Heart right ventricle (tissue), 16 donors: ENCODE results near the gene ASB2. TPM values are rescaled to one million over a fixed set of nuclear protein-coding genes. Genes with fewer than 3 reads are reported as not detected.

Experiments used
- ATAC-seq, 8 donors: fragments of 200-7000 bp; cut with Tn5 transposase; one replicate each; pipeline ENCODE4 v1.9.1; 2020; ENCODE audit warnings: mild to moderate bottlenecking in 8 of 8, moderate library complexity in 8 of 8, moderate number of reproducible peaks in 1 of 8
- DNase-seq, 2 donors: peaks; one replicate each; pipeline ENCODE4 v3.0.0-alpha.2; 2020
- H3K27ac ChIP-seq, 10 donors: fragments of 200-600 bp; sonication (generic) in 2 of 10; one replicate each; pipeline versions ENCODE4 v1.5.0 to v1.8.0; 2020 to 2022; ENCODE audit warnings: mild to moderate bottlenecking in 3 of 10
- H3K27me3 ChIP-seq, 7 donors: fragments of 200-600 bp; one replicate each; pipeline ENCODE4 v1.8.0; 2021 to 2022; ENCODE audit warnings: mild to moderate bottlenecking in 2 of 7
- H3K36me3 ChIP-seq, 9 donors: fragments of 200-600 bp; sonication (generic) in 1 of 9; one replicate each; pipeline versions ENCODE4 v1.5.0 to v1.8.0; 2020 to 2022; ENCODE audit warnings: mild to moderate bottlenecking in 2 of 9
- H3K4me1 ChIP-seq, 9 donors: fragments of 200-600 bp; sonication (generic) in 1 of 9; one replicate each; pipeline versions ENCODE4 v1.5.0 to v1.8.0; 2020 to 2022; ENCODE audit warnings: mild to moderate bottlenecking in 4 of 9
- H3K4me3 ChIP-seq, 10 donors: fragments of 200-600 bp; sonication (generic) in 2 of 10; one replicate each; pipeline versions ENCODE4 v1.5.0 to v1.8.0; 2020 to 2022; ENCODE audit warnings: mild to moderate bottlenecking in 7 of 10, moderate library complexity in 2 of 10
- H3K9me3 ChIP-seq, 11 donors: fragments of 200-600 bp in 10 of 11; sonication (generic) in 2 of 11; one replicate each; pipeline versions ENCODE4 v1.5.0 to v1.8.0; 2013 to 2022; ENCODE audit warnings: mild to moderate bottlenecking in 2 of 11, control low read depth in 1 of 11, moderate library complexity in 1 of 11
- WGBS, 2 donors: extraction: QIAGEN DNeasy Blood & Tissue Kit; methylation state at CpG; one replicate each; pipeline ENCODE4 v1.1.7; 2013; ENCODE audit warnings: inconsistent platforms in 1 of 2; 5-methylcytosine and 5-hydroxymethylcytosine counted together
- intact Hi-C, 10 donors: fragments of 100-400 bp; cut with DNase I; formaldehyde crosslinking; loops; one replicate each; pipeline versions ENCODE4 v1.11.1 to v1.14.2; 2022
- polyA plus RNA-seq, 2 donors: library from polyadenylated mRNA; stranded (reverse); fragments of 200-250 nt; gene quantifications; one replicate each; pipeline ENCODE4 v1.2.3, GENCODE V29; 2013
- total RNA-seq, 10 donors: library from RNA; stranded (reverse); fragmentation: NEBNext Ultra II Directional in 3 of 10; extraction: Animal tissue kit (Norgen Biotek cat#: 25700) in 3 of 10; gene quantifications; one replicate each; pipeline versions ENCODE4 v1.2.1 to v1.2.4, GENCODE V29; 2021 to 2023
- TF ChIP-seq, protein P1 (sequence below), 9 donors: fragments of 200-600 bp; sonication (generic) in 2 of 9; IDR thresholded peaks; one replicate each; pipeline versions ENCODE4 v1.5.0 to v1.8.0; 2021 to 2022; ENCODE audit warnings: antibody characterized with exemption in 9 of 9, mild to moderate bottlenecking in 5 of 9, moderate library complexity in 1 of 9
- donor health status: Arrhythmogenic right ventricular cardiomyopathy.
- donor health status: ischemic (EF 13 %, LVEDD 7.1; RV severe dilation, severe dysfunction).
- donor health status: healthy with polysubstance abuse.
- donor health status: DM: no; HTN: yes; CAD: no.
- donor health status: DM: no; HTN: no; CAD: no.
- donor health status: ischemic (EF 25% LVEDD 6.9; RV normal size, moderate dysfunction).
- donor health status: ischemic (EF 25% LVEDD 5.7; RV mildly dilated, moderate dysfunction).
- donor health status: healthy.
- donor health status: DM: yes; HTN: yes; CAD: no.
- donor health status: Ischemic cardiomyopathy.
- donor health status: ischemic (EF 35%, LVEDD 5.7; RV mildly dilated, moderate dysfunction).
- donor health status: nonischemic (EF 11% LVEDD 7.7; RV severe dilation, severe dysfunction).
- donor health status: DM: yes; HTN: yes; CAD: no.
- donor health status: PGD.
- donor health status: ischemic (EF 29% LVEDD 5.4; RV normal size, mild dysfunction).
- donor health status: nonischemic (EF 23%, LVEDD 6.1; RV moderate dilation, normal function).

ASB2 gene
- total and polyA plus RNA-seq, 12 donors = 19.6 to 374 (median 168) TPM

DNA sequence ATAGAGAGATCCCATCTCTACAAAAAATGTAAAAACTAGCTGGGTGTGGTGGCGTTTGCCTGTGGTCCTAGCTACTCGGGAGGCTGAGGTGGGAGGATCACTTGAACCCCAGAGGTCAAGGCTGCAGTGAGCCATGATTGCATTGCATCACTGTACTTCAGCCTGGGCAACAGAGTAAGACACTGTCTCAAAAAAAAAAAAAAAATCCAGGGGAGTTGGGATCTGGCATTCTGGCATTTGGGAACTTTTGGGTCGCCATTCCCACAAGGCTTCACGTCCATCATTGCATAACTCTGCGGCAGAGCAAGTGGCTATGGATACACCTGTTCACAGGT is 83.9 kb downstream of the ASB2 start:
- TF ChIP-seq, protein P1, sequence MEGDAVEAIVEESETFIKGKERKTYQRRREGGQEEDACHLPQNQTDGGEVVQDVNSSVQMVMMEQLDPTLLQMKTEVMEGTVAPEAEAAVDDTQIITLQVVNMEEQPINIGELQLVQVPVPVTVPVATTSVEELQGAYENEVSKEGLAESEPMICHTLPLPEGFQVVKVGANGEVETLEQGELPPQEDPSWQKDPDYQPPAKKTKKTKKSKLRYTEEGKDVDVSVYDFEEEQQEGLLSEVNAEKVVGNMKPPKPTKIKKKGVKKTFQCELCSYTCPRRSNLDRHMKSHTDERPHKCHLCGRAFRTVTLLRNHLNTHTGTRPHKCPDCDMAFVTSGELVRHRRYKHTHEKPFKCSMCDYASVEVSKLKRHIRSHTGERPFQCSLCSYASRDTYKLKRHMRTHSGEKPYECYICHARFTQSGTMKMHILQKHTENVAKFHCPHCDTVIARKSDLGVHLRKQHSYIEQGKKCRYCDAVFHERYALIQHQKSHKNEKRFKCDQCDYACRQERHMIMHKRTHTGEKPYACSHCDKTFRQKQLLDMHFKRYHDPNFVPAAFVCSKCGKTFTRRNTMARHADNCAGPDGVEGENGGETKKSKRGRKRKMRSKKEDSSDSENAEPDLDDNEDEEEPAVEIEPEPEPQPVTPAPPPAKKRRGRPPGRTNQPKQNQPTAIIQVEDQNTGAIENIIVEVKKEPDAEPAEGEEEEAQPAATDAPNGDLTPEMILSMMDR (IDR thresholded peaks at IDR 0.05) = no peak
- Histone ChIP-seq H3K27ac (no peak overlapping the region), H3K27me3 (peaks cover 0 to 30% (median 14%) of the 10 kb centered on the region in 7 donors), H3K4me1 (peaks cover 0 to 8% (median 0%) of the 10 kb centered on the region in 9 donors), H3K4me3 (no peak overlapping the region), H3K36me3 (no peaks in the 10 kb centered on the region), H3K9me3 (no peaks in the 10 kb centered on the region)
- intact Hi-C loops = loop anchor here in 9 of 10 donors (2.0 to 10.0 kb wide), 6 partner anchors 58 to 238 kb away; partner anchors contain the start of gene PRIMA1 (in 1 of the 9)
- 65% methylated on average over 5 of the region's 5 CpGs for WGBS, 2 donors
- no peak for ATAC-seq
- no peak for DNase-seq

DNA sequence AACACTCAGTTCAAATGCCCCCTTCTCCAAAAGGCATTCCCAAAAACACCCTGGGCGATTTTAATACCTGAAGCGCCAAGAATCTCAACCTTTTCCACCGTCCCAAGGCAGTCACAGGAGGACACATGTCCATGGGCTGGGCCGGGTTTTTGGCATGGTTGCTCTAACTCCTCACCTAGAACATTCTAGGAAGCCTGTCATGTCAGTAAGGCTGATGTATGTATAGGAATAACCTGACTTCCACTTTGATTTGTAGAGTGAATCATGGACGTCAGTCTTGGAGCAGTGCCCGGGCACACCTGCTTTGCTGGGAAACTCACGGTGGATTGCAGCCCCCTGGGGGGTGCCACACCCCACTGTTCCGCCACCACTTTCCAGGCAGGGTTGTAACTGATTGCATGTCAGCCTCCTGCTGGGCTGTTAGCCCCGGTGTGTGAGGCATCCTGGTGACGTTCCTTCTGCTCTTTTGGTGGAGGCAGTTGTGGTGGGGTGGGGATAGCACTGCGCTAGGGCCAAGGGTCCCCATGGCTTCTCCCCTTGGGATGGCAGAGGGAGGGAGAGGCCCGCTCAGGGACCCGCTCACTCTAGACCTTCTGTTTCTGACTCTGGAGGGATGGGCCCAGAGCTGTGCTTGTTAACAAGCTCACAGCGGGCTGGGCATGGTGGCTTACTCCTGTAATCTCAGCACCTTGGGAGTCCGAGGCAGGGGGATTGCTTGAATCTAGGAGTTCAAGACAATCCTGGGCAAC is 84.4 kb downstream of the ASB2 start:
- peaks cover 0 to 8% (median 0%) of the 10 kb centered on the region in 9 donors for H3K4me1 ChIP-seq
- TF ChIP-seq, protein P1 (IDR thresholded peaks at IDR 0.05) = no peak
- intact Hi-C loops = loop anchor here in 9 of 10 donors (2.0 to 10.0 kb wide), 6 partner anchors 57 to 237 kb away; partner anchors contain the start of gene PRIMA1 (in 1 of the 9)
- WGBS, 2 donors = 73 to 79% methylated on average over 15 of the region's 15 CpGs
- H3K9me3 ChIP-seq = no peaks in the 10 kb centered on the region
- ATAC-seq (no peak), DNase-seq (no peak)
- peaks cover 0 to 33% (median 14%) of the 10 kb centered on the region in 7 donors for H3K27me3 ChIP-seq
- no peak overlapping the region for H3K27ac ChIP-seq
- no peaks in the 10 kb centered on the region for H3K36me3 ChIP-seq
- no peak overlapping the region for H3K4me3 ChIP-seq

DNA sequence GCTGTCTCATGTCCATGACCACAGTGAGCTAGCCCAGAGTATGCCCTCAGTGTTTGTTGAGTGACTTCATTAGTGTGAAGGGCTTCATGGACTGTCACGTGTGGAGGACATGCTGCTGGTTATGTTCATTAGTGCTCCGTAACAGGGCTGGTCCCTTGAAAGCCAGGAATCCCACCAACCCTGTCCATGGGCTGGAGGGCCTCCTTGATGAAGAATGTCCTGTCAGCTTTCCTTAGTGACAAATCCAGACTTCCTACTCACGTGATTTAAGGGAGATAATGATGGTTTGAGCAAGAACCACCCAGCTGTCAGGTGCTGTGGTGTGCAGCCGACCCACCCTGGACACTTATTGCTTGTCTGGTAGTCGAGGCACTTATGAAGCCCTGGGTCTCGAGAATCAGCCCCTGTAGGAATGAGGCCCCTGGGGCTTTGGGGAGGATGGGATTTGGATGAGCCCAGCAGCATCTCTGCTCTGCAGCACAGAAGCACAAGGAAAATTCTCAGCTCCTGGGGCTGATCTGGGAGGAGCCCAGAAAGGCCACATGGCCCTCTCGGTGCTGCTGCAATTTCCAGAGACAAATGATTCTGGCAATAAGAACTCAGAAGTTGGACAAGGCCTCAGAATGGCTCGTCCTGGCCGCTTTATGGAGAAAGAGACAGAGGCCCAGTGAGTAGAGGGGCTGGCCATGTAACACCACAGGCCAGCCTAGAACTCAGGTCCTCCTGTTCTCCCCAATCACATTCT is 86.5 kb downstream of the ASB2 start:
- no peak for ATAC-seq
- H3K4me1 ChIP-seq = peaks cover 0 to 8% (median 0%) of the 10 kb centered on the region in 9 donors
- H3K36me3 ChIP-seq = no peaks in the 10 kb centered on the region
- intact Hi-C loops = loop anchor here in 8 of 10 donors (5.0 to 10.0 kb wide), 5 partner anchors 55 to 235 kb away; partner anchors contain the start of gene PRIMA1 (in 1 of the 8)
- peaks cover 0 to 33% (median 14%) of the 10 kb centered on the region in 7 donors for H3K27me3 ChIP-seq
- H3K27ac ChIP-seq = no peak overlapping the region
- TF ChIP-seq, protein P1 (IDR thresholded peaks at IDR 0.05) = no peak
- no peak overlapping the region for H3K4me3 ChIP-seq
- no peak for DNase-seq
- H3K9me3 ChIP-seq = peaks cover 0 to 12% (median 0%) of the 10 kb centered on the region in 11 donors
- WGBS, 2 donors = 70 to 81% methylated on average over 9 of the region's 9 CpGs

DNA sequence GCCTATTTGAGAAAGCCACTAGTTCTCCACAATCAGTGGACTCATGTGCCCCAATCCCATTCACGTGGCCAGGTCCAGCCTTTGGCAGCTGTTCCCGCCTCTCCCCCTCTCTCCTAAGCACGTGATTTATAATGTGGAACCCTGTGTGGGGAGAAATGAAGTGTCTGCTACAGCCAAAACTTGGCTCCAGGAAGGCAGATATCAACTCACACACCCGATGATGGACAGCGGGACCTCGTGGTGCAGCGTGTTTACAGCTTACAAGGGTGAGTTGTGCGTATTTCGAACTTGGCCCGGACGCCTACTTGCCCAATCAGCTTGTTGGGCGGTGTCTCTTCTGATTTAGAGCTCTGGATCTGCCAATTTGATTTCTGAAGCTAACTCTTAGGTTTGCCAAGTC is 87.4 kb downstream of the ASB2 start:
- intact Hi-C loops = no loop called here
- no peak overlapping the region for H3K4me3 ChIP-seq
- H3K36me3 ChIP-seq = no peaks in the 10 kb centered on the region
- no peak overlapping the region for H3K27ac ChIP-seq
- 56 to 69% methylated on average over 12 of the region's 12 CpGs for WGBS, 2 donors
- H3K9me3 ChIP-seq = peaks cover 0 to 12% (median 0%) of the 10 kb centered on the region in 11 donors
- TF ChIP-seq, protein P1 (IDR thresholded peaks at IDR 0.05) = no peak
- peaks cover 0 to 8% (median 0%) of the 10 kb centered on the region in 9 donors for H3K4me1 ChIP-seq
- H3K27me3 ChIP-seq = peaks cover 0 to 33% (median 14%) of the 10 kb centered on the region in 7 donors
- DNase-seq = no peak
- peak in 3 of 8 donors; percentile 40 to 77 (median 56) for ATAC-seq
